Stimulated activated CD4-positive, alpha-beta T cell treated with anti-CD3 and anti-CD28 coated beads, Interleukin-1b, Interleukin-23, amount 100 ng/mL, for 4 hours (primary cell): Measurements from ENCODE around the gene NGRN.
"Not testable (repeated sequence)": the region's sequence is repeated elsewhere in the genome, so short reads cannot be mapped to it uniquely, and the experiment has no call there.

Experiments
- DNase-seq, 2 donors: peaks; one replicate each; pipeline ENCODE4 v3.0.0-alpha.2; 2020; ENCODE audit warnings: low read depth in 2 of 2

The NGRN gene

GRCh38 chr15:90281637-90282036, 16.2 kb downstream of the NGRN start:
- not testable (repeated sequence) for DNase-seq

GRCh38 chr15:90286678-90287077, 21.2 kb downstream of the NGRN start:
- DNase-seq = peak in 1 of 2 donors; percentile 15

DNA sequence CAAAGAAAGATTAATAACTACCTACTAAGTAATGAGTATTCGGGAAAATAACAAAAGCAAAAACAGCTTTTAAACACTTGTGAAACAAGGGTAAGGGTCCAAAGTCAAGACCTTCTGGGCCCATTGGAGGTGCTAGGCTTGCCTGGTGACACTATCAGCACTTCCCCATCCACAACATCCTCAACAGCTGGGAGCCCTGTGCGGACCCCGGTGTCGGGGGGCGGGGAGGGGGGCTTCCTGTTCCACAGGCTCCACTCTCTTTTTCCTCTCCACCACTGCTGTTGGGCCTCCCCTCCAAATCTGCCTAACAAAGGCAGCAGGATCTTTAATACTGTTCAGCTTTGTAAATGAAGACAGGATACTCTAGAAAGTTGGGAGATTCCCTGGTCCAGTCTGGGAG, 21.6 kb downstream of the NGRN start:
- no peak for DNase-seq

GRCh38 chr15:90287946-90288345, 22.5 kb downstream of the NGRN start:
- DNase-seq = no peak

DNA sequence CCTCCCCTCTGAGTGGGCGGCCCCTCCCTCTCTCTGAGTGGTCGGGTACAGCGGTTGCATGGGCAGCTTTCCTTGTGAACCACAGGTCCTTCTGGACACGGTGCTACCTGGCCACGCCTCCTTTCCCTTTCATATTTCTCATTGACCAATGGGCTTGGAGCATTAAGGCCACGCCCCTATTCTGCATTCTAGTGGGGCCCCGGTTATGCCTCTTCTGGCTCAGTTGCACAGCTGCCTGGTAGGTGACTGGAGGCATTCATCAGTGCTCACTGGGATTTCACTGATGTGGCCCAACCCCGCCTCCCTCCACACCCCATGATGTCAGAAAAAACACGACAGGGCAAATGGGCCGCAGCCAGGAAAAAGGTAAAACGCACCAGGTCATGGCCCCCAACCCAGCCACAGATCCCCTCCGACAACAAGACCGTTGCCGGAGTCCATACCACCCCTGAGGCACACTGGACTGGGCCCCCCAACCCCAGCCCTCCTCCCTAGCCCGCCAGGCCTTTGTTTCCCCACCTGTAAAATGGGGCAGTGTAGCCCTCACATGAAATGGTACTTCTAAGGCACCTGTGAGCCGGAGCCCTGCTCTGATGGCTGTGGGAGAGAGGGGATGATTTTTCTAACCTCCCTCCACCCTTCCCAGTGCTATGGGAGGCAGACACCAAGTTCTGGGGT, 26.3 kb downstream of the NGRN start:
- DNase-seq = no peak

DNA sequence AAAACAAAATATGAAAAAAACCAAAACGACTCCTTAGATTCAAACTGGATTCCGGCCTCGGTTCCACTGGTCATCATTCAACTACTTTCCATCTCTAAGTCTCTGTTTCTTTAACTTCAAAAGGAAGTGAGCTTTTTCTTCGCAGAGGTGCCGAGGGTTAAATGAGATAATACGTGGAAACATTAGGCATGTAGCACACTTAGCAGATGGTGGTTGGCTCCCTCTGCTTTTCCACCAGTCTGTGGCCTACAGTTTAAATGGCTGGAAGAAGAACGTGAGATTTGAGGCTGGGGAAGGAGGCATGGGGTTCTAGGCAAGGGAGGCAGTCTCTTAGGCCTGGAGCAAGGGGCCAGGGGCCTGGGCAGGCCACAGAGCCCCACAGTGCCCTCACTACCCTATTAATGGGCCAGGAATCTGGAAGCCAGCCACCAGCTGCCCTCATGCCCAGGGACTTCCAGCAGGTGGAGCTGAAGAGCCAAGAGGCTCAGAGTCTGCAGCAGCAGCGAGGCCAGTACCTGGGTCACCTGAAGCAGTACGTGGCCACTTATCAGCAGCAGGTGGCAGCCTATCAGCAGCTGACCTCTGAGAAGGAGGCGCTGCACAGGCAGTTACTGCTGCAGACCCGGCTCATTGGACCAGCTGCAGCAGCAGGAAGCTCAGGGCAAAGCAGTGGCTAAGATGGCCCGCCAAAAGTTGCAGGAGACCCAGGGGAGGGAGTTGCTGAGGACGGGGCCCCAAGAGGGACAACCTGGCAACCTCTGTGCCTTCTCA, 27.8 kb downstream of the NGRN start:
- DNase-seq = peak; percentile 63 to 64

DNA sequence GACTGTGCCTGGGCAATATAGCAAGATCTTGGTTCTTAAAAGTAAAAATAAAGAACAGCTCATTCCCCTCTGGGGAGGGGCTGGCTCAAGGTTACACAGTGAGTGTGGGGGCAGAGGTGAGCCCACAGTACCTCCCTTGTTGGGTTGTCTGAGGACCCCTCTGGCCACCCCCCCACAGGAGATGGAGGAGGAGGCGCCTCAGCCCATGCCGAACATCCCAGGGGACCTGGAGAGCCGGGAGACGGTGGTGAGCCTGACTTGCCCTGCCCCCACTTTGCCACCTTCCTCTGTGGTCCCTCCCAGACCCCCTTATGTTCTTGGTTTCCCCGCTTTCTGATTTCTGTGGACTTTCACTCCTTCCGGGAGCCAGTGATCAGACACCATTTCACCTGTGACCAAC, 28.7 kb downstream of the NGRN start:
- no peak for DNase-seq

DNA sequence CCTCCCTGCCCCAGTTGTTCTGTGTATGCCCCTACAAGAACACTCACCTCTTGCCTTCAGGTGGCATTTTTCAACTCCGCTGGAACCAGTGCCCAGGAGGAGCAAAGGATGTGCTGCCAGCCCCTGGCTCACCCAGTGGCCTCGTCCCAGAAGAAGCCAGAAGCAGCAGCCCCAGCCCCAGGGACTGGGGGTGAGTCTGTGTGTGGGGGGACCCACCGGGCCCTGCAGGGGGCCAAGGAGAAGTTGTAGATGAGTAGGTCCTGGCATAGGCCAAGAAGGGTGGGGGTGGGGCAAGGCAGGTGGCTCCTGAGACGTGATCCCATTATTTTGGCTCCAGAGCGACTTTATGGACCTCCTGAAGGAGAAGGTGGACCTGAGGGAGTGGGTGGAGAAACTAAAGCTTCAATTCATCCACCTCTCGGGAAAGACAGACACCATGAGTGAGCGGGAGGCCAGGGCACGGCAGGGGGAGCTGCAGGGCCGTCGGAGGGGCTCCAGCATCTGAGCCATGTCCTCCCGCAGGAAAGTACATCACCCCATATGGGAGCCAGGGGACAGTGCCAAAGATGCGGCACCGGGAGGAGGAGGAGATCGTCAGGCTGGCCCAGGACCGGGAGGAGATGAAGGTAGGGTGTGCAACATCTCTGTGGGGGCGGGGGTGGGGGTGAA, 29.3 kb downstream of the NGRN start:
- no peak for DNase-seq

DNA sequence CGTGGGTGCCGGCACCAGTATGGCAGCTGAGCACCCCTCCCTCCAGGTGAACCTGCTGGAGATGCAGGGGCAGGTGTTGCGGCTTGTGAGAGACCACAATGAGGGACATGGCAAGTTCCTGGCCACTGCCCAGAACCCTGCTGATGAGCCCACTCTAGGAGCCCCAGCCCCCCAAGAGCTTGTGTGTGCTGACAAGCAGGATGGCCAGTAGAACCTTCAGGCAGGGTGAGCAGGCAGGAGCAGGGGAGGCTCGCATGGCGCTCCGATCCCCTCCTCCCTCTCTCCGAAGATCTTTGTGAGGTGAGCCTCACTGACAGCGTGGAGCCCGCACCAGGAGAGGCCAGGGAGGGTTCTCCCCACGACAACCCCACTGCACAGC, 29.8 kb downstream of the NGRN start:
- no peak for DNase-seq

GRCh38 chr15:90296316-90296884, 30.9 kb downstream of the NGRN start:
- DNase-seq = not testable (repeated sequence)

- DNase-seq = no peak
These were observed 31.5 kb downstream of the NGRN start for GRCh38 chr15:90297021-90297420.

GRCh38 chr15:90300541-90300940, 35.1 kb downstream of the NGRN start:
- DNase-seq = no peak

GRCh38 chr15:90300988-90301706, 35.7 kb downstream of the NGRN start:
- DNase-seq = peak; percentile 36 to 46

GRCh38 chr15:90301707-90302300, 36.3 kb downstream of the NGRN start:
- no peak for DNase-seq

DNA sequence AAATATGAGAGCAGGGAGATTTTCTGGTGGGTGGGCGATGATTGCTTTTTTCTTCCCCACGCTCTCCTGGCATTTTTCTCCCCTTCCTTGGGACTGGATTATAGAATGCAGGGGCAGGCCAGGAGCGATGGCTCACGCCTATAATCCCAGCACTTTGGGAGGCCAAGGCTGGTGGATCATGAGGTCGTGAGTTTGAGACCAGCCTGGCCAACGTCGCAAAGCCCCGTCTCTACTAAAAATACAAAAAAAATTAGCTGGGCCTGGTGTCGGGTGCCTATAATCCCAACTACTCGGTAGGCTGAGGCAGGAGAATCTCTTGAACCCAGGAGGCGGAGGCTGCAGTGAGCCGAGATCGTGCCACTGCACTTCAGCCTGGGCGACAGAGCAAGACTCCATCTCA, 39.9 kb downstream of the NGRN start:
- DNase-seq = not testable (repeated sequence)

DNA sequence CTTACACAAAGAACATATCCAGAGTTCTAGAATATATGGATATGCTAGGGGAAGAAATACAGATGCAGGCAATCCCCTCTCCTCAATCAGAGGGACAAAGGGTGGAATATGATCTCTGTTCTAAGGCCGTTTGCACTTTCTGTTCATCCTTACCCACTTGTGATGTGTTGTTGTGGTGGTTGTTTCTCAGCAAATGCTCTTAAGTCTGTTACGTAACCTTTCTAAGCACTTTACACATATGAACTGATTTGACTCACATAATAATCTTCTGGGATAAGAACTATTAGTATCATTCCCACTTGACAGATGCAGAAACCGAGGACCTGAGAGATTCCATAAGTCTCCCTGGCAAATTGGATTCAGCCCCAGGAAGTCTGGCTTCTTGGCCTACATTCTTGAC, 40.5 kb downstream of the NGRN start:
- no peak for DNase-seq

GRCh38 chr15:90306560-90306959, 41.1 kb downstream of the NGRN start:
- peak; percentile 8 to 17 for DNase-seq

DNA sequence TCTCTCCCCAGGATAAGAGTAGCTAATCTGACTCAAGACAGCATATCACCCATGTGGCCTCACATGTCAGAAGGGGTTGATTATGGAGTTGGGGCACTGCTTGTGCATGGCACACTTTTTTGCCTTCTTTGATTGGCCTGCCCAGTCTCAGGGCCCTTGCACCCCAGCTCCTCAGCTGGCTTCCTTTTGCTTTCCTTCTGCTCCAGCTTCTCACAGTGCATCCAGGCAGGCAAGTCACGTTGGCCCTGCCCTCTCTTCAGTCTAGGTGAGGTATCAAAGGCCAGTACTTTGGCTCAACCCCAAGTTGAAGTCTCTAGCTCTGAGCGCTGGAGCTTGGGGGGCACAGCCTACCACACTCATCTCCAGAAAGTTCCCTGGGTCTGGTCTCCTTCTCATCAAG, 42.2 kb downstream of the NGRN start:
- no peak for DNase-seq

- no peak for DNase-seq
These were observed 43.5 kb downstream of the NGRN start for GRCh38 chr15:90309020-90309419.

GRCh38 chr15:90315278-90315982, 50.0 kb downstream of the NGRN start:
- no peak for DNase-seq

- no peak for DNase-seq
These were observed 50.7 kb downstream of the NGRN start for GRCh38 chr15:90316139-90316538.
